GM20000 (cell line): ENCODE data around the gene DAB2IP.
A peak's percentile ranks its signal among the peaks of the same experiment; 100 is the strongest.

Experiments
- DNase-seq: peaks from one replicate; pipeline ENCODE4 v3.0.0; 2012; ENCODE audit warnings: low spot score
- CTCF ChIP-seq: IDR thresholded peaks from 2 replicates; pipeline ENCODE4 v1.5.1; 2012; ENCODE audit warnings: mild to moderate bottlenecking, control low read depth; ENCODE audit errors: extremely low read depth, missing control alignments

Gene DAB2IP

GRCh38 chr9:121685146-121685794, 33.8 kb downstream of the DAB2IP start:
- no peak for DNase-seq
- no peak for TF ChIP-seq CTCF

GRCh38 chr9:121685795-121686377, 34.5 kb downstream of the DAB2IP start:
- TF ChIP-seq CTCF, result no peak
- DNase-seq, result no peak

- DNase-seq, result peak; percentile 84
- TF ChIP-seq CTCF, result peak; percentile 67
Measured at GRCh38 chr9:121686930-121687541, 35.6 kb downstream of the DAB2IP start.

GRCh38 chr9:121688146-121688680, 36.8 kb downstream of the DAB2IP start:
- no peak for TF ChIP-seq CTCF
- DNase-seq, result no peak

- TF ChIP-seq CTCF, result no peak
- no peak for DNase-seq
Measured at GRCh38 chr9:121688681-121689080, 37.2 kb downstream of the DAB2IP start.

GRCh38 chr9:121689461-121690157, 38.2 kb downstream of the DAB2IP start:
- no peak for TF ChIP-seq CTCF

GRCh38 chr9:121690316-121690715, 38.9 kb downstream of the DAB2IP start:
- no peak for TF ChIP-seq CTCF
- no peak for DNase-seq

More at GRCh38 chr9:121689461-121690157, 38.2 kb downstream of the DAB2IP start:
- DNase-seq, result no peak
